HG02759 (cell line): ENCODE results near the gene PACRGL.
A peak's percentile ranks its signal among the peaks of the same experiment; 100 is the strongest.

Experiments
- ATAC-seq: cut with Tn5 transposase; IDR thresholded peaks from one replicate; pipeline ENCODE4 v1.9.1; 2021; ENCODE audit warnings: mild to moderate bottlenecking, moderate library complexity; ENCODE audit not compliant: unreplicated experiment

PACRGL gene

DNA sequence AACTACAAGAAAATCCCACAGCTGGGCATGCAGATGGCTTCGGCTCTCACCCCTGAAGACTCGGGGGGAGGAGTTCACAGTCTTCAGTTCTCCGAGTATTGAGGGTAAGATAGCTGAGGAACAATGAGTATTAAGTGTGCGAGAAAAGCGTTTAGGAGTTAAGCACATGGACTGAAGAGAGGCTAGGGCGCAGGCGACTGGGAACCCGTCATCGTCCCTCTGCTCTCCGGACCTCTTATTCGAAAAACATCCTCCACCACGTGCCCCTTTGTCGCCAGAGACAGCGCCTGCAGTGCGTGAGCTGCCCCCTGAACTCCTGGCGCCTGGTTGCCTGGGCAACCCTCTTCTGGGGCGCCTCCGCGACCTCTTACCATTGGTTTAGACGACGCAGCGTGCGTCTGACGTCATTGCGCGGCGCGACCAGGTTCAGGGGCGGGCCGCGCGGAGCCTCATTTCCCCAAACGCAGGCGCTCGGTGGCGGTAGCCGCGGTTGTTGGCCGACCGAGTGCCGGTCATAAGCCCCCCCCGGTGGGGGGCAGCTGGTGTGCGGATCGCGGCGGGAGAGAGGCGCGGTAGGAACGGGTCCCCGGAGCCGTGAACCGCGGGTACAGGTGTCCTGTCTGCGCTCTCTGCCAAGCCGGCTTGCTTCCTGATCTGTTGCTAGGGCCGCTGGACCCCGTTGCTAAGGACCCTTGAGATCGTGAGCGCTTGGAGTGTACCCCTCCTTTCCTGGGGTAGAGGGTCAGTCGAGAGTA lies at the start of gene PACRGL:
Gene PACRGL (plus strand): TSS at position 452 of the 755 bp plus-strand sequence. CDS start 4,024 bp downstream, outside the sequence.
- peak; percentile 100 for ATAC-seq

DNA sequence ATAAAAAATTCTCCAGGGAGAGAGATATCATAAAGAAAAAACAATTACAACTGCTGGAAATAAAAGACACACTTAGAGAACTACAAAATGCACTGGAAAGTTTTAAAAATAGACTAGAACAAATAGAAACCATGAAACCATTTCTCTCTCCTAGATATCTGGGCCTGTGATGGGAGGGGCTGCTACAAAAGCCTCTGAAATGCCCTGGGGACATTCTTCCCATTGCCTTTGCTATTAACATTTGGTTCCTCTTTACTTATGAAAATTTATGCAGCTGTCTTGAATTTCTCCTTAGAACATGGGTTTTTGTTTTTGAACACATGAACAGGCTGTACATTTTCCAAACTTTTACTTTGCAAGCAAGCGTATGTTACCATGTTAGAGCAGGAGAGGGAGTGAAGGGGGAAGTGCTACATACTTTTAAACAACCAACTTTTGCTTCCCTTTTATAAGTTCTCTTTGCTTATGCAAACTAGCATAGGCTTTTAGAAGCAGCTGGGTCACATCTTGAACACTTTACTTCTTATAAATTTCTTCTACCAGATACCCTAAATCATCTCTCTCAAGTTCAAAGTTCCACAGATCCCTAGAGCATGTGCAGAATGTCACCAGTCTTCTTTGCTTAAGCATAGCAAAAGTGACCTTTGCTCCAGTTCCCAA lies 47.9 kb upstream of the PACRGL start:
- no peak for ATAC-seq

DNA sequence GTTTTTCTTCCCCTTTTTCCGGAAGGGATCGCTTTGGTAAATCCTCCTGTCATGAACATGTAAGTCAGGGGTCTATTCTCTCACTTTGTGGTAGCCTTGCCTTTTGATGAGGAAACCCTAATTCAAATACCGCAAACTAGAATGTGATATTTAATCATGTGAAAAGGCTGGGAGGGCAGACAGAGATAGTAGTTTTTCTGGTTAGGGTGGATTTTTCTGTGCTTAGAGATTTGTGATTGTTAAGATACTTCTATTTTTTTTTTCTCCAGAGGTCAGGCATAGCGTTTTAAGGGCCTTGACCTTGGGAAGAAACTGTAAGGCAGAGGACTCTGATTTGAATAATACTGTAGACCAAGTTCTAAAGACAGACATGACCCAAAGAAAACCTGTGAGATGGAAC lies 41.8 kb upstream of the PACRGL start:
- no peak for ATAC-seq

DNA sequence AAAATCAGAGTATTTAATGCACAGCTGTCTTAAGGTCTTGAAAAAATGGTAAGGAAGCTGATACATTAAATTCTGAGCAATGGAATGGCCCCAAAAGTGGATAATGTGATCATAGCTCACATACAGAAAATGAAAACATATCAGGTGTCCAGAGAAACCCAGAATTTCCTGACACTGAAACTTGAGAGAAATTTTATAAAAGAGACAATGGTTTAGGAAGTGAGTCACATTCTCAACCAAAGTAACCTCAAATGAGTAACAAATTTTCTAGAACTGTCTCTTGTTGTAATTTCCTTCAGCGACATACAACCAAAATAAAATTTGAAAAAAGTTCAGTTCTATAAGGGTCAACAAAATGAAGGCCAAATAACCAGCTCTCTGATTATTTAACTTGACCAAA lies 37.4 kb upstream of the PACRGL start:
- no peak for ATAC-seq

DNA sequence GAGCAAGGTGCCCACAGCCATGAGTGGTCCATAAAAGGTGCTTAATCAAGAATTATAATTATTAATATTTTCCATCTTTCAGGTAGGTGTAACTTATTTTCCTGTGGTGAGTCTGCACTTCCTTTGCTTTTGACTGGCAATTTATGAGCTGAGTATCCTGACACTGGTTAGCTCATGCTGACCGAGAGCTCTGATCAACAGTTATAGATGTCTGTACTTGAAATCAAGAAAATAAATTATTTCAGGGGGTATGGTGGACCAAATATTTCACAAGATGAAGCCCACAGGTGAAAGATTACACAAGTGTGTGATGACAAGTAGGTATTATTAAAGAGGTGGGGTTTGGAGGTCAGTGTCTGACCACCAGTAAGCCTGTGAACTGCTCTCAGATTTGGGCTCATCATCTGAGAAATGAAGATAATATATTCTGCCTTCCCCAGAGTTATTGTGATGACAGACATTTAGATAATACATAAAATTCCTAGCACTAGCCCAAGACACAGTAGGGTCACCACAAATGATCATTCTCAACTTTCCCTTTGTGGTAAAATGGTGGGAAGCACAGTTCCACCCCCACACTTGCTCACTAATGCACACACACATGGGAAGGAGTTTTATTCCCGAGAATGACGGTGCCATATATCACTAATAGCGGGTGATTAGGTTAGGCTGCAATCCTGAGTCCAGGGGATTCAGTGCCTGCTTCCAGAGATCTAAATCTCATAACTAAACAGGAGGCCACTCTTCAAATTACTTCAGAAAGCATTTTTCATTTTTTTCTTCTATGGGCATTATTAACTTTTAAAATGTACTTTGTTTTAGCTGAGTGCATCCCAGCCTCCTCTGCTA lies 34.0 kb upstream of the PACRGL start:
- ATAC-seq = no peak

DNA sequence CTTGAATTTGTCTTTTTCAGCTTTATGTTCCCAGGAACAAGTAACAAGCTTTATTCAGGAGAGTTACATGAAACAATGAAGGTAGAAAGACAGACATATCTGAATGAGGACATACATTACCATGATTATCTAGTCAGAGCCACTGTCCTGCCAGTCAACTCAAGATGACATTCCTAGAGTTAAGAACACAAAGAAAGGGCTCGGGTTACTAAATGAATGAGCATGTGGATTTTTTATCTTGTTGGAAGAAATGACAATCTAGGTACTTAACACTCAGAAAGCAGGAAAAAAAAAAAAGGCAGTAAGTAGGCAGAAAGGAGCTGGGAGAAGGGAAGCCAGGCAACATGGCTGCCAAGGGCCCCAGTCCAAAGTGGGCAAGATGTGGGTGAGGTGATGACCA lies 28.0 kb upstream of the PACRGL start:
- no peak for ATAC-seq

DNA sequence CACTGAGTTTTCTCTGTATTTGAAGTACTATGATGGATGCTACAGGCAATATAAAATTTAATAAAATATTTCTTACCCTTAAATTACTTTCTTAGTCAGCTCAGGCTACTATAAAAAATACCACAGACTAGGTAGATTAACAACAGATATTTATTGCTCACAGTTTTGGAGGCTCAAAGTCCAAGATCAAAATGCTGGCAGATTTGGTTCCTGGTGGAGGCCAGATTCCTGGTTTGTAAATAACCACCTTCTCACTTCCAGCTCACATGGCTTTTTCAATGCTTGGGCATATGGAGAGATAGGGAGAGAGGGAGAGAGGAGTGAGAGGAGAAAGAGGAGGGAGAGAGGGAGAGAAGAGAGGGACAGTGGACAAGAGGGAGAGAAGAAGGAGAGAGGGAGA lies 24.5 kb upstream of the PACRGL start:
- ATAC-seq = no peak

DNA sequence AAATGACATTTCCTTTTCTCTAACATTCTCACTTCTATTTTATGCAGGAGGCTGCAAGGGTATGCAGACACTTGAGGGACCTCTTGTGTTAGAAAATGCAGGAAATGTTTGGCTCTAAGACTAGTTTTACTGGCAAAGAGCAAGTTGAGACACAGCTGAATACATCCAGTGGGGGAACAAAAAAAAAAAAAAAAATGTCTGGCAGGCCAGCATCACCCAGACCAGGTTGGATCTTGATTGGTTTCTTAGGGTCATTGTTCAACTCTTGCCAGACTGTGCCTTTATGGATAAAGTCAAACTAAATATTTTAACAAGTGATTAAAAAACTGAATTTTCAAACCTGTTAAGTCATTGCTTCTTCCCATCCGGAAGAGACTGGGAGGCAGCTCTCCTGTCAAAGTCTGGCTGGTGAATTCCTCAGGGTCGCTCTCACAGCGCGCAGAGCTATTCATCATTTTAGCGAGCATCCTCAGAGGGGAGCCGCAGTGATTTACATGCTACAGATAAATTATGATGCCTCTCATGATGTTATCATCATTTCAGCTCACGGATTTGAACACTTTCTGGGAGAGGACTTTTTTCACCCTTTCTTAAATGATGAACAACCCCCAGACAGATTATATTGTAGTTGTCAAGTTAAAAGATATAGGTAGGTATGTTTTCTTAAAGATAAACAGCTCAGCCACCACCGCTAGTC lies 23.6 kb upstream of the PACRGL start:
- ATAC-seq = no peak

DNA sequence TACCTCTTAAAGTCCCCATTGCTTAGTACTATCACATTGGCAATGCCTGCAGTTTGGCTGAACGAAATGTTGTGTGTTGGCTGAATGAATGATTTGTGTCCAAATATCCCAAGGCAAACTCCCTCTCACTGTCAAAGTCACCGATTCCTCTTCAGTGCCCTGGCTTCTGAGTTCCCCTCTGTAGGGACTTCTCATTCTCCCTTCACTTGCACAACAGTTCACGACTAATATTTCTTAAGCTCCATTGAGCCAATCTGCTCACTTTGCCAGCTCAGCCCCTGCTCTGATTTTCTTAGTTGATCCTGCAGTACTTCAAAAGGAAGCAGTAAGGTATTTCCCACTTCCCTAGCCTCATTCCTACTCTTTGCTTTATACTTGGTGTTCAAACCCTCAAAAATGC lies 21.9 kb upstream of the PACRGL start:
- no peak for ATAC-seq

DNA sequence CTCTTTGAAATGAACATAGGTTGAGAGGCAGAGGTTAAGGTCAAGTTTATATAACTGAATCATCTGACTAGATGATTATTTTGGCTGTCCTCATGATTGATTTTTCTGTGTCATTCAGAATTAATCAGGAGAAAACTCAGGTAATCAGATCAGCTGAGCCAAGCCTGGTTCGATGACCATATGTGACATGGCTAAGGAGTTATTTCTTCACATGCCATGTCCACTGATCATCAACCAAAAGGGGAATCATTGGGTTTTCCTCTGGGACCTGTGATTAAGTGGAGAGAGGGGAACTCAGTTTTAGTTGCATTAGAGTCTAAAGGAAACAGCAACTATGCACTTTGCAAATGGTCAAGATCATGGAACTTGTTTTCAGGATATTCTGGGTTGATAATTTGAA lies 20.3 kb upstream of the PACRGL start:
- ATAC-seq = no peak

DNA sequence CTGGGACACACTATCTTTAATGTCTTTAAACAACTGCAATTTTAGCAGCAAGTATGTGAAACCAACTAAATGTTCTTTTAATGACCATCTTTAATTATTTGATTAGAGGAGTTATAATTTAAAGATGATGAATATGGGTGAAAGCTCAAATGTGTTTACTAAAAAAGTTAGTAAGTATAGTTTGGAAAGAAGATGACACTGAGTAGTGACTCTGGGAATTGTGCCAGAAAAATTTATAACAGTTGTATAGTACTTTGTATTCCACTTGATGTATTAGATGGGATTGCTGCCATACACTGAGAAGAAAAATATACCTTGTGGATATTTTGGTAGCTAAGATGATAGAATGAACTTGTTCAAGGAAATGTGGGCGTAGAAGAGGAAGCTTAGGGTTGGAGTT lies 19.5 kb upstream of the PACRGL start:
- ATAC-seq = no peak

DNA sequence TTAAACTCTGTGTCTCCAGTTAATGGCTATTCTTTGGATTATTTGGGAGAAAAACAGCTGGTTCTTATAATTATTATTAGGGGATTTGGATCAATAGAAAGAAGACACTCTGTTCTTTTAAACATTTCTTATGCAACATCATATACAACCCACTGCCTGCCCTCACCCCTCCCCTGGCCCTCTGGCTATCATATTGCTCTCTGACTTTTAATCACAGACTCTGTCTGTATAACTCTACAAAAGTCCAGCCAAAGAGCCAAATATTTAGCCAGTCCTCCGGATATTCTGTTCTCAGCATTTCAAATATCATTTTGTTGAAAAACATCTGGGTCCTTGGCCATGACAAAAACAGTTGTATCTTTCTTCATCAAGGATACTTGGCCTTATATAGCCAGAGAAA lies 19.0 kb upstream of the PACRGL start:
- ATAC-seq = no peak

DNA sequence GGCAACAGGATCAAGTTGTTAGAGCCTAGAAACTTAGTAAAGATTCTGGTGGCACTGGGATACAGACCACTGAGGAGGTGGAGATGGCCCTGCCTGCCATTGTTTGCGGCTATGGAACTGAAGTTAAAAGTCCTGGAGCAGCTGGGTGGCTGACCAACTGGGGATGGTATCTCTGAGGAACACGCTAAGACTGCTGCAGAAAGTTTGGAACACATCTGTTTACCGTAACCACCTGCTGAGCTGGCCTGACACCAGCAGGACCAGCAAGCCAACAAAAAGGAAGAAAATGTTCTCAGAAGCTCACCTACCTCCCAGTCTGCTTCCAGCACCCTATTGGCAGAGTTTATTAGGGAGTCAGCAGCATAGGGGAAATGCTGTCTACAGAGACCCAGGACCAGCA lies 17.4 kb upstream of the PACRGL start:
- ATAC-seq = no peak

DNA sequence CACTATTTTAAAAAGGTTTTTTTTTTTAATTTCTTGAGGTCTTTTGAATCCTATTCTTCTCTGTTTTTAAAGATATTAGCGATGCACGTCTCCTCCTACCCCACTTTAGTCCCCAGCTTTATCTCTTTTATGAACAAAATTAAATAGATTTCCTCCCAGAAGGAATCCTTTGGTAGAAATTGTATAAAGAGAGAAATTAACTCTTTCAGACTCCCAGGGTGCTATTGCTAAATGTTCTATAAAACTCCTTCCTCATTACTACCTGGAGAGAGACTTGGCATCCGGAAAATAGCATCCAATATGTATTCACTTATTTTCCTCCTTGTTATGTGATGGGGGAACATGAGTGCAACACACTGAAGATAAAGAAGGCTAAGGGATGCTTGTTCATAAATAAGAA lies 16.5 kb upstream of the PACRGL start:
- no peak for ATAC-seq

DNA sequence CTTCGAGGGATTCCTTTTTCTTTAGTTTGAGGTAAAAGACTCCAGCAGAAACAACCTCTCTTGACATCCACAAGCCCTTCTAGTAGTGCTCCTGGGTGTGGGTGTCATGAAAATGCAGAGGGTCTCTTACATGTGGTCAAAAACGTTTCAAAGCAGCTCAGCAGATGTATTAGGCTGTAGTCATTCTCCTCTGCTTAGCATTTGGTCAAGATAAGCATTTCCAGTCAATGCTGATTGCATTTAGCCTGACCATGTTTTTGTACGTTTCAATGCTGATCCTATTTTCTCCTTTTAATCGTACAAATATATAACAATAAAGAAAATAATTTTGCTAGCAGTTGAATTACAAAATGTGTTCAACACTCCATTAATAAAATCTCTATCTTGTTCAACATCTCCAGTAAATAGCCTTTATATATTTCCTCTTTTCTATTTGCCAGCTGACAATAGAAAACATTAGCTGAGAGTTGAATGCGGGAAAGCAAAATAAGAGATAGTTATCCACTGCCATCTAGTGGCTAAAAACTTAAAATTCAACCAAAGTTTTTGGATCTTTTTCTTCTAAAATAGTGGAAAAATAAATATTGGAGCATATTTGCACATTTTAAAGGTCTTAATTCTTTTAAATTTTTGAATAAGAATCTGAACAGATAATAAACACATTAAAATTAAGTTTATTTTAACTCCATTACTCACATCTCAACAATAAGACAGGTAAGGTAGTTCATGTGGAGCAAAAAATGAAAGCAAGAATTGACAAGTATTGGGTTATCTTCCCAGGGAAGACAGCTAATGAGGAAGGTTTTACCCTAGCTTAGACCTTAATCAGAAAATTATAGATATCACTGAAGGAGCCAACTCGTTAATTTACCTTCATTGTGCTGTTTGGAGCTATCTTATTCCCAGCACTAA lies 15.2 kb upstream of the PACRGL start:
- ATAC-seq = no peak

DNA sequence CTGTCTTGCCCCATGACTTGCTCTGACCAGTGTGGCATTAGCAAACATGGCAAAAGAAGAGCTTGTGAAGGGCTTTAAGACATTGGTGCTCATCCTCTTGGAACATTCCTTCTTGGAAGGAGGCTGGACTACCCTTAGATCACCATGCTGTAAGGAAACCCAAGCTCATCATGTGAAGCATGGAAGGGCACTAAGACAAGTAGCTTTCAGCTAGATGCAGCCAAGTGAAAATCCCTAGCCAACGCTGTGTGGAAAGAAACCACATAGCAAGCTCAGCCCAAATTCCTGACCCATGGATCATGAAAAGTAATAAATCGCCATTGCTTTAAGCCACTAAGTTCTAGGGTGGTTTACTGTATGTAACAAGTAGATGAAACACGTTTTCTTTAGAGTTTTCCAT lies 12.4 kb upstream of the PACRGL start:
- no peak for ATAC-seq

DNA sequence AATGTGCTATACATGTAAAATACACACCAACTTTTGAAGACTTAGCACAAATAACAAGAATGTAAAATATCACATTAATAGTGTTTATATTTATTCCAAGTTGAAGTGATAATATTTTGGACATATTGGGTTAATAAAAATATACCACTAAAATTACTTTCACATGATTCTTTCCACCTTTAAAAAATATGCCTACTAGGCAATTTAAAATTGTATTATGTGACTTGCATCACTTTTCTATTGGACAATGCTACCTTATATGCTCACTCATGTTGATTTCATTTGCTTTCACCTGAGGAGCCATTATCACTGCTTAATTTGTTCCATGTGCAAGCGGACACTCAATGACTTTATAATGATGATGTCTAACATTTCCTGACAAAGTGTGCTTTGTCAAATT lies 3.4 kb upstream of the PACRGL start:
- no peak for ATAC-seq

DNA sequence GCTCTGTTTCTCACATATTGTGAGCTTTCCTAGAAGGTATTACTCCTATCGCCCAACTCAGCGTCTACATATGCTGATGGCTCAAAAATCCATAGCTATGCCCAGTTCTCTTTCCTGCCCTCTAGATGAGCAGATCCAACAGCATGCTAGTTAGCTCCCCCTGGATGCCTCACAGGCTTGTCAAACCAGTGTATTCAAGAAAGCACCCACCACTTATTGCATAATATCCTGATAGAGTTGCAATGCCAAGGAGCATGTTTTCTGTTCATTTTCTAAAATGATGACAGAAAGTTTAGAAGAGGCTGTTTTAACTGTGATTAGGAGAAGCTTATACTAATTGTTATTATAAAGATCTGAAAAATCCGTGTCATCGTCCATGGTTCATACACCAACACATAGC lies 1.9 kb upstream of the PACRGL start:
- ATAC-seq = no peak

DNA sequence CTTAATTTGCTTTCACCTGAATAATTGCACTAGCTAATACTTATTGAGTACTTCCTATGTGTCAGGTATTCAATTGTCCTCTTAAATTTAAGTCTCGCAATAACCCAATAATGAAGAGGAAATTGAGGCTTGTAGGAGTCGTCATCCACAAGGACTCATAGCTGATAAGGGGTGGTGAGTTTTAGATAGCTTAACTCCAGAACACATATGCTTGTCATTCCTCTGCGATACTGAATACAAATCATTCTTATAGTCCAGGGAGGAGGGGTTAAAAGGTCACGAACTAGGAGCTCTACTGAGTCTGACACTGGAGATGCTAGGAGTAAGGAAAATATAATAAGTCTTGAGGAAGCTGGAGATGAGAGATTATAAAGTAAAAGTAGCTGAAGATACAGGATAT lies 1.4 kb upstream of the PACRGL start:
- ATAC-seq = no peak

DNA sequence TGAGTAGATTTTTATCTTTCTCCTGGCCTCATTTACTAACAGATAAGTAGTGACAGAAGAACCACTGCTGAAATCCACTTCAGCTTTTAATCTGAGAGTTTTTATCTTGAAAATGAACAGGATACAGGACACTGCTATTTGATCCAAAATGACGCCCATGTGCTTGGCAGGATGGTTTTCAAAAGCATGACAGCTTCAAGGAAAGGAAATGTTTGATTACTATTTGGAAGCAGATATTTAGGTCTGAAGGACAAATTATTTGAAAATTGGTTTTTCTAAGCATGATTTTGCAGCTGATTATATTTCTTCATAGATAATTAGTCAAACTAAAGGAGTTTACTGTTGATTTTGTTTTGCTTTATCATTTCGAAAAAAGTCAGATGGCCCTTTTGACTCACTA lies 11.1 kb downstream of the PACRGL start:
- ATAC-seq = no peak
